Measurements from ENCODE around the gene OSTN. TPM values are rescaled to one million over a fixed set of nuclear protein-coding genes. Genes with fewer than 3 reads are reported as not detected.

The OSTN gene
- total RNA-seq, 1 donor, result under 0.01 TPM

- Histone ChIP-seq H3K4me3 (ENCODE audit: low read length) (no peak overlapping the region), H3K27me3 (ENCODE audit: insufficient read depth, low read length) (no peaks in the 10 kb centered on the region), H3K4me1 (ENCODE audit: insufficient read depth, low read length) (peaks cover 24% of the 10 kb centered on the region), H3K9me3 (ENCODE audit: low read depth, low read length) (no peaks in the 10 kb centered on the region)
Observed at GRCh38 chr3:191301782-191302411, 102.9 kb downstream of the OSTN start.

GRCh38 chr3:191302451-191302850, 103.4 kb downstream of the OSTN start:
- H3K4me1 ChIP-seq (ENCODE audit: insufficient read depth, low read length), result peaks cover 24% of the 10 kb centered on the region

GRCh38 chr3:191303596-191303995, 104.6 kb downstream of the OSTN start:
- H3K27me3 ChIP-seq (ENCODE audit: insufficient read depth, low read length), result no peaks in the 10 kb centered on the region
- no peaks in the 10 kb centered on the region for H3K9me3 ChIP-seq (ENCODE audit: low read depth, low read length)
- H3K4me1 ChIP-seq (ENCODE audit: insufficient read depth, low read length), result peaks cover 24% of the 10 kb centered on the region
- H3K4me3 ChIP-seq (ENCODE audit: low read length), result no peak overlapping the region

More at GRCh38 chr3:191302451-191302850, 103.4 kb downstream of the OSTN start:
- Histone ChIP-seq H3K4me3 (ENCODE audit: low read length) (no peak overlapping the region), H3K9me3 (ENCODE audit: low read depth, low read length) (no peaks in the 10 kb centered on the region), H3K27me3 (ENCODE audit: insufficient read depth, low read length) (no peaks in the 10 kb centered on the region)

GRCh38 chr3:191306428-191306827, 107.4 kb downstream of the OSTN start:
- Histone ChIP-seq H3K9me3 (ENCODE audit: low read depth, low read length) (no peaks in the 10 kb centered on the region), H3K4me3 (ENCODE audit: low read length) (no peak overlapping the region), H3K27me3 (ENCODE audit: insufficient read depth, low read length) (no peaks in the 10 kb centered on the region), H3K4me1 (ENCODE audit: insufficient read depth, low read length) (peaks cover 6% of the 10 kb centered on the region)

- Histone ChIP-seq H3K27me3 (ENCODE audit: insufficient read depth, low read length) (no peaks in the 10 kb centered on the region), H3K4me1 (ENCODE audit: insufficient read depth, low read length) (no peaks in the 10 kb centered on the region), H3K4me3 (ENCODE audit: low read length) (no peak overlapping the region), H3K9me3 (ENCODE audit: low read depth, low read length) (no peaks in the 10 kb centered on the region)
Observed at GRCh38 chr3:191307341-191307740, 108.3 kb downstream of the OSTN start.

- H3K9me3 ChIP-seq (ENCODE audit: low read depth, low read length), result no peaks in the 10 kb centered on the region
- H3K27me3 ChIP-seq (ENCODE audit: insufficient read depth, low read length), result no peaks in the 10 kb centered on the region
- no peak overlapping the region for H3K4me3 ChIP-seq (ENCODE audit: low read length)
- H3K4me1 ChIP-seq (ENCODE audit: insufficient read depth, low read length), result no peaks in the 10 kb centered on the region
Observed at GRCh38 chr3:191313296-191313695, 114.3 kb downstream of the OSTN start.

- Histone ChIP-seq H3K27me3 (ENCODE audit: insufficient read depth, low read length) (no peaks in the 10 kb centered on the region), H3K4me3 (ENCODE audit: low read length) (no peak overlapping the region), H3K9me3 (ENCODE audit: low read depth, low read length) (no peaks in the 10 kb centered on the region), H3K4me1 (ENCODE audit: insufficient read depth, low read length) (no peaks in the 10 kb centered on the region)
Observed at GRCh38 chr3:191314109-191314728, 115.2 kb downstream of the OSTN start.

Other genes starting within 250 kb of the OSTN start
- gene CCDC50, start 130.2 kb downstream of the OSTN start, total RNA-seq, result 31.0 TPM
- 0.21 TPM for gene UTS2B, start 131.3 kb downstream of the OSTN start, total RNA-seq

Measured in mononuclear cell (primary cell).